Lower lobe of right lung (tissue), 2 donors: ENCODE results near the gene DIP2C. TPM values are rescaled to one million over a fixed set of nuclear protein-coding genes. Genes with fewer than 3 reads are reported as not detected.

Experiments used
- ATAC-seq, 2 donors: fragments of 200-7000 bp; cut with Tn5 transposase; one replicate each; pipeline ENCODE4 v1.9.1; 2020 to 2022; ENCODE audit warnings: mild to moderate bottlenecking in 2 of 2, moderate library complexity in 2 of 2
- DNase-seq: peaks from one replicate; pipeline ENCODE4 v3.0.0-alpha.2; 2020
- H3K27ac ChIP-seq: fragments of 200-600 bp; one replicate; pipeline ENCODE4 v1.8.0; 2022
- H3K27me3 ChIP-seq: fragments of 200-600 bp; one replicate; pipeline ENCODE4 v1.8.0; 2022; ENCODE audit warnings: low read depth
- H3K36me3 ChIP-seq: fragments of 200-600 bp; one replicate; pipeline ENCODE4 v1.8.0; 2022; ENCODE audit warnings: mild to moderate bottlenecking
- H3K4me1 ChIP-seq: fragments of 200-600 bp; one replicate; pipeline ENCODE4 v1.8.0; 2022
- H3K4me3 ChIP-seq: fragments of 200-600 bp; one replicate; pipeline ENCODE4 v1.8.0; 2022; ENCODE audit warnings: mild to moderate bottlenecking
- H3K9me3 ChIP-seq: fragments of 200-600 bp; one replicate; pipeline ENCODE4 v1.8.0; 2022
- intact Hi-C: fragments of 100-400 bp; cut with DNase I; formaldehyde crosslinking; loops from one replicate; pipeline ENCODE4 v1.11.0; 2022
- total RNA-seq: library from RNA; stranded (reverse); fragmentation: NEBNext Ultra II Directional; extraction: Animal tissue kit (Norgen Biotek cat#: 25700); gene quantifications from one replicate; pipeline ENCODE4 v1.2.1, GENCODE V29; 2021
- TF ChIP-seq, protein P1 (sequence below): fragments of 200-600 bp; IDR thresholded peaks from one replicate; pipeline ENCODE4 v1.8.0; 2022; ENCODE audit warnings: antibody characterized with exemption, mild to moderate bottlenecking
- donor health status: DM: no; HTN: yes; CAD: no; lungs with severe emphysema.

Gene DIP2C
- total RNA-seq, 1 donor from 2014 or later: 15.1 TPM

DNA sequence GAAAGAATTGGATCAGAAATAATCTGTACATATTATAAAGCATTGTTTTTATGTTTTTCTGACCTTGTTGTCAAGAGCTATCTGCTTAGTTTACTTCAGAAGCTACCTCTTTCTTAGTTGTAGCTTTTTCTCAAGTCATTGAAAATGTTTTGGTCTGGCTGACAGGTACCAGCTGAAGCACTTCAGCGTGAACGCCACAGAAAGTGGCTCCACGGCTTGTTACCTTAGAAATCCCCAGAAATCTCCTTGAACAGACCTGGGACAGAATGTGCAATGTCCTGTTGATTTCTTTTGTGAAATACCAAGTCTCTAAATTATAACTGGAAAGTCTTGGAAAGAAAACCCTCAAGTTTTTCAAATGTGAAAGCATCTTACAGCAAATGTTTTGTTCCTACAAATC is 457.4 kb downstream of the DIP2C start:
- Histone ChIP-seq H3K27me3 (no peaks in the 10 kb centered on the region), H3K9me3 (no peaks in the 10 kb centered on the region), H3K4me1 (peaks cover 10% of the 10 kb centered on the region), H3K36me3 (peaks cover 5% of the 10 kb centered on the region), H3K4me3 (no peak overlapping the region), H3K27ac (no peak overlapping the region)
- no peak for DNase-seq
- intact Hi-C loops: no loop called here
- TF ChIP-seq, protein P1, sequence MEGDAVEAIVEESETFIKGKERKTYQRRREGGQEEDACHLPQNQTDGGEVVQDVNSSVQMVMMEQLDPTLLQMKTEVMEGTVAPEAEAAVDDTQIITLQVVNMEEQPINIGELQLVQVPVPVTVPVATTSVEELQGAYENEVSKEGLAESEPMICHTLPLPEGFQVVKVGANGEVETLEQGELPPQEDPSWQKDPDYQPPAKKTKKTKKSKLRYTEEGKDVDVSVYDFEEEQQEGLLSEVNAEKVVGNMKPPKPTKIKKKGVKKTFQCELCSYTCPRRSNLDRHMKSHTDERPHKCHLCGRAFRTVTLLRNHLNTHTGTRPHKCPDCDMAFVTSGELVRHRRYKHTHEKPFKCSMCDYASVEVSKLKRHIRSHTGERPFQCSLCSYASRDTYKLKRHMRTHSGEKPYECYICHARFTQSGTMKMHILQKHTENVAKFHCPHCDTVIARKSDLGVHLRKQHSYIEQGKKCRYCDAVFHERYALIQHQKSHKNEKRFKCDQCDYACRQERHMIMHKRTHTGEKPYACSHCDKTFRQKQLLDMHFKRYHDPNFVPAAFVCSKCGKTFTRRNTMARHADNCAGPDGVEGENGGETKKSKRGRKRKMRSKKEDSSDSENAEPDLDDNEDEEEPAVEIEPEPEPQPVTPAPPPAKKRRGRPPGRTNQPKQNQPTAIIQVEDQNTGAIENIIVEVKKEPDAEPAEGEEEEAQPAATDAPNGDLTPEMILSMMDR: no peak
- no peak for ATAC-seq

DNA sequence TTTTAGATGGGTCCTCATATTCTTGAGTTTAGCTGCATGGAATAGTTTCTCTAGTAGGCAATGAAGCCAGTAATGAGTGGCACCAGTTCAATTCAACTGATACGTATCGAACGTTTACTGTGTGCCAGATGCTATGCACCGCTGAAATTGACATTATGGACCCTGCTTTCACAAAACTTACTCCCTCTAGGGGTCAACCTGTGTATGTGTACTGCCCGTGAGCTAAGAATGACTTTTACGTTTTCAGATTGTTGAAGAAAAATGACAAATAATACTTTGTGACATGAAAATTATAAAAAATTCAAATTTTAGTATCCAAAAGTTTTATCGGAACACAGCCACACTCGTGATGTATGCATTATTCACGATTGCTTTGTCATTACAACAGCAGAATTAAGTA is 458.7 kb downstream of the DIP2C start:
- Histone ChIP-seq H3K4me1 (peaks cover 10% of the 10 kb centered on the region), H3K36me3 (no peaks in the 10 kb centered on the region), H3K27me3 (no peaks in the 10 kb centered on the region), H3K27ac (no peak overlapping the region), H3K9me3 (no peaks in the 10 kb centered on the region), H3K4me3 (no peak overlapping the region)
- intact Hi-C loops: no loop called here
- TF ChIP-seq, protein P1: peak; percentile 36
- no peak for DNase-seq
- no peak for ATAC-seq

DNA sequence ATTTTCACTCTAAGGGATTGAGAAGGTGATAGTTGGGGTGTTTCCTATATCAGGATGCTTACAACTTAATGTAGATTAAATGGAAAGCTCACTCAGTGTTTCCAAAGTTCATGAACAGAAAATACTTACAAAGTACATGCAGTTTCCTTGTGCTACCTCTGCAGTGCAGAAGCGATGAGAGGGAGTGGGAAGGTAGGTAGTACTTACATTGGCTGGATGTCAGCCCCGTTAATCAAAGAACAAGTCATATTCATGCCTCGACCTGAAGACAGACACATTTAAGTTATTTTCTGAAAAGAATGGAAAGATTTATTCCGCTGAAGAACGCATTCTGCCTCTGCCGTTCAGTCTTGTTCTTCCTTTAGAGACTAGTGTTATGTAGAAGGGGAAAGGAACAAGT is 461.1 kb downstream of the DIP2C start:
- ATAC-seq: no peak
- H3K36me3 ChIP-seq: no peaks in the 10 kb centered on the region
- intact Hi-C loops: no loop called here
- H3K9me3 ChIP-seq: no peaks in the 10 kb centered on the region
- no peak for DNase-seq
- no peak overlapping the region for H3K4me3 ChIP-seq
- no peaks in the 10 kb centered on the region for H3K27me3 ChIP-seq
- H3K27ac ChIP-seq: no peak overlapping the region
- H3K4me1 ChIP-seq: peaks cover 3% of the 10 kb centered on the region
- TF ChIP-seq, protein P1: no peak

DNA sequence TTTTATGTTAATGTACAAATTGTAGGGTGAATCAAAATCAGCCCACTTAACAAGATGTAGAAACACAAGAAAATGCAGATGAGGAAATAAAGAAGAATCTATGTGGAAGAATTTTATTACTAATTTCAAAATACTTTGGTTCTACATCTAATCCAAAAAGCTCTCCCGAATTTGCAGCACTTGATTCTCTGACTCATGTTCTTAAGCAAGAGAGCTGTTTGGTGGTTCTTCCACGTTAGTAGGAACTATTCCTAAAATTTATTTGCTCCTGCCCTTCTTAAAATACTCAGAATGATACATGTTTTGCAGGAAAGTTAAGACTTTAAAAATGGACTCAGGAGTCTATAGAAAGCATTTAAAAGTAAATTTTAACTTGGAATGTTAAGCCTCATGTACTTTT is 462.5 kb downstream of the DIP2C start:
- Histone ChIP-seq H3K36me3 (no peaks in the 10 kb centered on the region), H3K27me3 (no peaks in the 10 kb centered on the region), H3K4me3 (no peak overlapping the region), H3K27ac (no peak overlapping the region), H3K9me3 (no peaks in the 10 kb centered on the region), H3K4me1 (peaks cover 3% of the 10 kb centered on the region)
- DNase-seq (no peak), ATAC-seq (peak in 1 of 2 donors; percentile 56)
- intact Hi-C loops: no loop called here
- TF ChIP-seq, protein P1: no peak

DNA sequence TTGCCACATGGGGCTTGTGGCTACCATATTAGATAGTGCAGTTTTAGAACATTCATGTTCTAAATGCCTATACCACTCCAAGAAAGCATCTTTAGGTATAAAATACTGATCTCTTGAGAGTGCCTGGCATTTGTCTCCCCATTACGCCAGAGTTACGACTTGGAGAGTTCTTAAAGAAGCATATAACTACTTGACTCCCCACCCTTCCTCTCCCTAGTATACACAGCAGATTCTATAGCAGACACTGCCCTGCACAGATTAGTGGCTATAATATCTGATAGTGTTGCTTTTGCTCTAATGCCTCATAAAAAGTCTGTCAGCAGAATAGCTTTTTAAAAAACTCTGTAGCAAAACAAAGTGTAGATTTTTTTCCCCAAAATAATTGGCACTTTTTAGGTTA is 463.4 kb downstream of the DIP2C start:
- intact Hi-C loops: no loop called here

More for the DNA sequence above, 463.4 kb downstream of the DIP2C start:
- Histone ChIP-seq H3K9me3 (no peaks in the 10 kb centered on the region), H3K4me1 (peaks cover 3% of the 10 kb centered on the region), H3K27ac (no peak overlapping the region), H3K36me3 (no peaks in the 10 kb centered on the region), H3K27me3 (no peaks in the 10 kb centered on the region), H3K4me3 (no peak overlapping the region)
- DNase-seq (no peak), ATAC-seq (no peak)
- TF ChIP-seq, protein P1: no peak
